AG09309 (cell line): ENCODE data around the gene SLC15A4.
"Not testable (repeated sequence)": the region's sequence is repeated elsewhere in the genome, so short reads cannot be mapped to it uniquely, and the experiment has no call there.

Source experiments
- DNase-seq: peaks from one replicate; pipeline ENCODE4 v3.0.0-alpha.2; 2010; ENCODE audit warnings: low read depth
- H3K4me3 ChIP-seq: 2 replicates; pipeline ENCODE4 v1.5.1; 2011; ENCODE audit warnings: mild to moderate bottlenecking, low read depth, low read length, moderate library complexity; ENCODE audit not compliant: control insufficient read depth
- CTCF ChIP-seq: IDR thresholded peaks from 2 replicates; pipeline ENCODE4 v1.5.1; 2011; ENCODE audit warnings: mild to moderate bottlenecking, low read depth, low read length, inconsistent platforms; ENCODE audit not compliant: insufficient read depth, control insufficient read depth; ENCODE audit errors: missing control alignments

Gene SLC15A4

GRCh38 chr12:128852885-128853599 is 29.3 kb upstream of the SLC15A4 start, which contains the start of gene GLT1D1:
GLT1D1 (plus strand) TSS chr12:128853478; CDS start chr12:128853582, 104 bp downstream.
- no peak for DNase-seq
- H3K4me3 ChIP-seq, result no peak within 1 kb of the TSS
- no peak for TF ChIP-seq CTCF

- no peak for TF ChIP-seq CTCF
- H3K4me3 ChIP-seq, result no peak overlapping the region
- no peak for DNase-seq
These were observed 28.4 kb upstream of the SLC15A4 start for GRCh38 chr12:128852026-128852698.

GRCh38 chr12:128851429-128851828 is 27.7 kb upstream of the SLC15A4 start:
- DNase-seq, H3K4me3 ChIP-seq: not testable (repeated sequence)

- no peak for DNase-seq
- TF ChIP-seq CTCF, result no peak
- H3K4me3 ChIP-seq, result no peak overlapping the region
These were observed 26.6 kb upstream of the SLC15A4 start for GRCh38 chr12:128850400-128850799.

GRCh38 chr12:128849806-128850205 is 26.0 kb upstream of the SLC15A4 start:
- not testable (repeated sequence) for H3K4me3 ChIP-seq, DNase-seq

- no peak for DNase-seq
- TF ChIP-seq CTCF, result no peak
- H3K4me3 ChIP-seq, result no peak overlapping the region
These were observed 24.6 kb upstream of the SLC15A4 start for GRCh38 chr12:128848371-128848770.

GRCh38 chr12:128846671-128847070 is 22.9 kb upstream of the SLC15A4 start:
- not testable (repeated sequence) for H3K4me3 ChIP-seq, DNase-seq

- no peak for TF ChIP-seq CTCF
- no peak for DNase-seq
- H3K4me3 ChIP-seq, result no peak overlapping the region
These were observed 20.4 kb upstream of the SLC15A4 start for GRCh38 chr12:128844031-128844635.
